K562 (cell line): ENCODE data around the gene RANGAP1. TPM values are rescaled to one million over a fixed set of nuclear protein-coding genes. Genes with fewer than 3 reads are reported as not detected.

Experiments
- ADNP ChIP-seq: fragments of 200-800 bp; sonication (Bioruptor generic); IDR thresholded peaks from 2 replicates; pipeline ENCODE4 v1.6.1; 2016; ENCODE audit warnings: missing genetic modification characterization, missing compliant biosample characterization
- ARHGAP35 ChIP-seq: fragments of 450-650 bp; IDR thresholded peaks from 2 replicates; pipeline ENCODE4 v1.6.1; 2018; ENCODE audit not compliant: partially characterized antibody
- ATF3 ChIP-seq, 2 experiments: fragments of 450-650 bp in 1 of 2; sonication (generic) in 1 of 2; formaldehyde crosslinking in 1 of 2; IDR thresholded peaks in 1 of 2; conservative IDR thresholded peaks in 1 of 2; 2 replicates each; pipeline versions ENCODE4 v1.6.1 to v1.8.1; 2016 to 2023; ENCODE audit warnings: mild to moderate bottlenecking in 2 of 2, moderate library complexity in 2 of 2, inconsistent platforms in 1 of 2, missing genetic modification reagents in 1 of 2
- EHMT2 ChIP-seq: fragments of 450-650 bp; IDR thresholded peaks from 2 replicates; pipeline ENCODE4 v1.6.1; 2018; ENCODE audit warnings: antibody characterized with exemption
- FUS ChIP-seq: fragments of 200-400 bp; formaldehyde crosslinking; optimal IDR thresholded peaks from 2 replicates; pipeline ENCODE3; 2017; ENCODE audit warnings: low read depth, low read length
- HEY1 ChIP-seq: fragments of 250-450 bp; sonication (Bioruptor Pico); IDR thresholded peaks from 2 replicates; pipeline ENCODE4 v1.5.0; 2020; ENCODE audit warnings: mild to moderate bottlenecking, moderate library complexity, borderline replicate concordance
- HLTF ChIP-seq: fragments of 450-650 bp; IDR thresholded peaks from 2 replicates; pipeline ENCODE4 v1.6.1; 2016
- JUNB ChIP-seq: fragments of 450-650 bp; formaldehyde crosslinking; conservative IDR thresholded peaks from 2 replicates; pipeline ENCODE4 v1.4.0; 2020; ENCODE audit warnings: mild to moderate bottlenecking
- KLF13 ChIP-seq: fragments of 450-650 bp; IDR thresholded peaks from 2 replicates; pipeline ENCODE4 v1.6.1; 2016; ENCODE audit warnings: missing genetic modification characterization, low read depth, mild to moderate bottlenecking, missing compliant biosample characterization, moderate library complexity, borderline replicate concordance
- NFRKB ChIP-seq: fragments of 450-650 bp; IDR thresholded peaks from 2 replicates; pipeline ENCODE4 v1.6.1; 2016; ENCODE audit warnings: low read depth
- PHTF2 ChIP-seq: fragments of 250-450 bp; sonication (Bioruptor Pico); IDR thresholded peaks from 2 replicates; pipeline ENCODE4 v1.5.0; 2021; ENCODE audit warnings: mild to moderate bottlenecking
- PKNOX1 ChIP-seq: fragments of 450-650 bp; IDR thresholded peaks from 2 replicates; pipeline ENCODE4 v1.6.1; 2016
- SMARCC2 ChIP-seq: fragments of 450-650 bp; IDR thresholded peaks from 2 replicates; pipeline ENCODE4 v1.6.1; 2017; ENCODE audit warnings: antibody characterized with exemption, moderate library complexity, mild to moderate bottlenecking, low read depth
- SNRNP70 ChIP-seq: fragments of 200-400 bp; formaldehyde crosslinking; optimal IDR thresholded peaks from 2 replicates; pipeline ENCODE3; 2017; ENCODE audit warnings: low read depth, low read length
- SRSF1 ChIP-seq: fragments of 200-400 bp; formaldehyde crosslinking; IDR thresholded peaks from 2 replicates; pipeline ENCODE4 v1.6.1; 2017; ENCODE audit warnings: mild to moderate bottlenecking, low read depth, low read length, moderate library complexity
- TBP ChIP-seq: optimal IDR thresholded peaks from 2 replicates; pipeline ENCODE3; 2011; ENCODE audit warnings: low read depth, low read length, improper control_type of control experiment
- TOE1 ChIP-seq, 2 experiments: fragments of 450-650 bp in 1 of 2; sonication (generic) in 1 of 2; formaldehyde crosslinking in 1 of 2; IDR thresholded peaks; 2 replicates each; pipeline versions ENCODE4 v1.7.1 to v1.8.0; 2016 to 2022; ENCODE audit warnings: borderline replicate concordance in 2 of 2, mild to moderate bottlenecking in 2 of 2, antibody characterized with exemption in 1 of 2, inconsistent platforms in 1 of 2, low read depth in 1 of 2, missing genetic modification reagents in 1 of 2, moderate library complexity in 1 of 2
- ZEB2 ChIP-seq: fragments of 450-650 bp; IDR thresholded peaks from 2 replicates; pipeline ENCODE4 v1.6.1; 2016
- ZNF12 ChIP-seq: sonication (generic); formaldehyde crosslinking; IDR thresholded peaks from 2 replicates; pipeline ENCODE4 v1.4.0; 2020; ENCODE audit warnings: mild to moderate bottlenecking, missing genetic modification reagents
- ZNF24 ChIP-seq: fragments of 450-650 bp; IDR thresholded peaks from 2 replicates; pipeline ENCODE4 v1.6.1; 2016
- ZNF282 ChIP-seq: sonication (generic); formaldehyde crosslinking; IDR thresholded peaks from 2 replicates; pipeline ENCODE4 v1.8.1; 2023; ENCODE audit warnings: missing genetic modification reagents
- ZNF764 ChIP-seq: fragments of 250-450 bp; sonication (Bioruptor Pico); IDR thresholded peaks from 2 replicates; pipeline ENCODE4 v1.4.0; 2020; ENCODE audit warnings: low read depth, mild to moderate bottlenecking, moderate library complexity
- ZNF79 ChIP-seq: fragments of 250-450 bp; sonication (Bioruptor Pico); IDR thresholded peaks from 2 replicates; pipeline ENCODE4 v1.4.0; 2020; ENCODE audit warnings: low read depth, mild to moderate bottlenecking, moderate library complexity
- polyA plus RNA-seq, 8 experiments: library from polyadenylated mRNA; depleted of rRNA in 4 of 8; stranded (reverse) in 5 of 8; unstranded in 3 of 8; fragments of >200 nt; fragmentation: Nextera tagmentation in 2 of 8; fragmentation: Illumina TruSeq in 1 of 8; extraction: Ambion mirVana in 2 of 8; extraction: Trizol in 1 of 8; gene quantifications; 2 replicates each; pipeline versions ENCODE4 v1.2.1 to v1.2.3, GENCODE V29; 2011 to 2014; ENCODE audit warnings: inconsistent platforms in 1 of 8, missing spikeins in 1 of 8
- total RNA-seq, 7 experiments: library from RNA; depleted of rRNA in 6 of 7; stranded (reverse); fragments of >200 nt in 6 of 7; fragmentation: Illumina TruSeq in 2 of 7; extraction: Trizol in 2 of 7; gene quantifications; 2 replicates each; pipeline versions ENCODE4 v1.2.1 to v1.2.3, GENCODE V29; 2011 to 2021; ENCODE audit warnings: low replicate concordance in 1 of 7
- TF ChIP-seq, protein P1 (sequence below), 2 experiments: fragments of 450-650 bp; IDR thresholded peaks; 2 replicates each; pipeline ENCODE4 v1.6.1; 2016

Gene RANGAP1
- total and polyA plus RNA-seq, 9 of the 15 experiments (the other 6 are each of a cell fraction or from before 2014, with no cell fraction given): 2.1 to 104 (median 50.6) TPM

- TF ChIP-seq HLTF (no peak), ZNF79 (no peak), ZEB2 (no peak; the same call in none of the 2 replicates), ZNF12 (CRISPR knock-in tag) (no peak), TOE1 (IDR thresholded peaks at IDR 0.05; ENCODE audit: borderline replicate concordance) (no peak), TOE1 (CRISPR knock-in tag; IDR thresholded peaks at IDR 0.05; ENCODE audit: borderline replicate concordance, low read depth) (no peak), ATF3 (IDR thresholded peaks at IDR 0.05) (peak; percentile 32; the same call in 1 of the 2 replicates), ATF3 (CRISPR knock-in tag; conservative IDR thresholded peaks at IDR 0.05) (no peak), HEY1 (CRISPR knock-in tag) (no peak), PHTF2 (CRISPR knock-in tag) (no peak), NFRKB (0 out of 2 replicates have a peak, but pooled peaks have one; percentile 5), KLF13 (tag) (no peak), ARHGAP35 (no peak), SMARCC2 (no peak), TBP (no peak), ZNF24 (no peak), EHMT2 (no peak), SNRNP70 (no peak), PKNOX1 (peak; percentile 41; the same call in 1 of the 2 replicates), ADNP (tag) (no peak), SRSF1 (no peak), JUNB (CRISPR knock-in tag) (no peak), ZNF764 (CRISPR knock-in tag) (no peak), FUS (no peak), ZNF282 (CRISPR knock-in tag) (no peak)
- TF ChIP-seq, protein P1, sequence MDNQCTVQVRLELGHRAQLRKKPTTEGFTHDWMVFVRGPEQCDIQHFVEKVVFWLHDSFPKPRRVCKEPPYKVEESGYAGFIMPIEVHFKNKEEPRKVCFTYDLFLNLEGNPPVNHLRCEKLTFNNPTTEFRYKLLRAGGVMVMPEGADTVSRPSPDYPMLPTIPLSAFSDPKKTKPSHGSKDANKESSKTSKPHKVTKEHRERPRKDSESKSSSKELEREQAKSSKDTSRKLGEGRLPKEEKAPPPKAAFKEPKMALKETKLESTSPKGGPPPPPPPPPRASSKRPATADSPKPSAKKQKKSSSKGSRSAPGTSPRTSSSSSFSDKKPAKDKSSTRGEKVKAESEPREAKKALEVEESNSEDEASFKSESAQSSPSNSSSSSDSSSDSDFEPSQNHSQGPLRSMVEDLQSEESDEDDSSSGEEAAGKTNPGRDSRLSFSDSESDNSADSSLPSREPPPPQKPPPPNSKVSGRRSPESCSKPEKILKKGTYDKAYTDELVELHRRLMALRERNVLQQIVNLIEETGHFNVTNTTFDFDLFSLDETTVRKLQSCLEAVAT (IDR thresholded peaks at IDR 0.05): no peak
Measured at GRCh38 chr22:41286639-41287091, 678 bp upstream of the RANGAP1 start (continued).
